Panc1 (cell line): ENCODE results near the gene EPHA6. TPM values are rescaled to one million over a fixed set of nuclear protein-coding genes. Genes with fewer than 3 reads are reported as not detected.

Experiments
- ATAC-seq: fragments of 200-7000 bp; cut with Tn5 transposase; 2 replicates; pipeline ENCODE4 v1.9.1; 2020; ENCODE audit warnings: mild to moderate bottlenecking, moderate library complexity
- BruUV-seq: library from RNA; stranded (reverse); fragments of 400-500 nt; replicated peaks from 2 replicates; lab custom pipeline; 2021; lab: Mats Ljungman, UMichigan
- CTCF ChIA-PET: fragments of 300-600 bp; sonication (Branson Sonifier 250); formaldehyde crosslinking; loops from one replicate; lab custom pipeline; 2022; ENCODE audit warnings: antibody characterized with exemption; lab: Charles Lee
- POLR2A ChIA-PET: fragments of 300-600 bp; sonication (Branson Sonifier 250); formaldehyde crosslinking; loops from one replicate; lab custom pipeline; 2022; ENCODE audit warnings: antibody characterized with exemption; lab: Charles Lee
- DNase-seq: peaks from one replicate; pipeline ENCODE4 v3.0.0-alpha.2; 2010; ENCODE audit warnings: low read depth, low spot score
- H3K27ac ChIP-seq: 2 replicates; pipeline ENCODE4 v1.5.1; 2011; ENCODE audit warnings: mild to moderate bottlenecking, low read length, inconsistent platforms
- H3K27me3 ChIP-seq: fragments of 200-500 bp; sonication (Bioruptor generic); 2 replicates; pipeline ENCODE4 v1.6.0; 2014; ENCODE audit warnings: low read length, inconsistent platforms; ENCODE audit not compliant: control insufficient read depth, insufficient read depth
- H3K36me3 ChIP-seq: fragments of 200-500 bp; sonication (Bioruptor generic); 2 replicates; pipeline ENCODE4 v1.5.1; 2014; ENCODE audit warnings: inconsistent platforms, mild to moderate bottlenecking, low read length, moderate library complexity; ENCODE audit not compliant: control insufficient read depth, insufficient read depth
- H3K4me1 ChIP-seq: 2 replicates; pipeline ENCODE4 v1.5.1; 2011; ENCODE audit warnings: inconsistent platforms, mild to moderate bottlenecking, low read length, moderate library complexity; ENCODE audit not compliant: control insufficient read depth, insufficient read depth
- H3K4me3 ChIP-seq, 2 experiments: 2 replicates each; pipeline ENCODE4 v1.5.1; 2011 to 2012; ENCODE audit warnings: low read depth in 2 of 2, low read length in 2 of 2, mild to moderate bottlenecking in 2 of 2, inconsistent platforms in 1 of 2, moderate library complexity in 1 of 2
- H3K9me3 ChIP-seq: fragments of 200-500 bp; sonication (Bioruptor generic); 2 replicates; pipeline ENCODE4 v1.5.1; 2014; ENCODE audit warnings: low read depth, mild to moderate bottlenecking, inconsistent platforms, low read length, moderate library complexity; ENCODE audit not compliant: control insufficient read depth, insufficient read depth
- CTCF ChIP-seq: fragments of 450-650 bp; IDR thresholded peaks from 2 replicates; pipeline ENCODE4 v1.5.1; 2017; ENCODE audit warnings: mild to moderate bottlenecking
- POLR2AphosphoS5 ChIP-seq: IDR thresholded peaks from 2 replicates; pipeline ENCODE4 v1.6.1; 2012; ENCODE audit warnings: mild to moderate bottlenecking, low read depth, low read length, moderate library complexity
- REST ChIP-seq, 2 experiments: IDR thresholded peaks; 2 replicates each; pipeline ENCODE4 v1.6.1; 2011 to 2012; ENCODE audit warnings: low read depth in 2 of 2, control low read depth in 1 of 2, low read length in 1 of 2, mild to moderate bottlenecking in 1 of 2, moderate library complexity in 1 of 2; ENCODE audit not compliant: insufficient read depth in 1 of 2
- SIN3A ChIP-seq: IDR thresholded peaks from 2 replicates; pipeline ENCODE4 v1.6.1; 2012; ENCODE audit warnings: low read depth, mild to moderate bottlenecking, low read length, moderate library complexity, borderline replicate concordance; ENCODE audit not compliant: insufficient read depth
- TCF7L2 ChIP-seq: IDR thresholded peaks from 2 replicates; pipeline ENCODE4 v1.6.1; 2011; ENCODE audit warnings: mild to moderate bottlenecking, low read depth, low read length, inconsistent platforms
- in situ Hi-C: cut with HindIII; loops from 2 replicates; pipeline ENCODE4 v1.10.0; 2016; ENCODE audit warnings: low sequenced_read_pairs, low pct_unique_long_range_greater_than_20kb
- intact Hi-C: fragments of 100-400 bp; cut with micrococcal nuclease; formaldehyde crosslinking; loops from one replicate; pipeline ENCODE4 v1.10.0; 2022; ENCODE audit not compliant: unreplicated experiment
- total RNA-seq: library from RNA; stranded (reverse); gene quantifications from one replicate; pipeline ENCODE4 v1.2.1, GENCODE V29; 2021; ENCODE audit not compliant: unreplicated experiment

Gene EPHA6
- total RNA-seq, 1 experiment from 2014 or later: 0.57 TPM

DNA sequence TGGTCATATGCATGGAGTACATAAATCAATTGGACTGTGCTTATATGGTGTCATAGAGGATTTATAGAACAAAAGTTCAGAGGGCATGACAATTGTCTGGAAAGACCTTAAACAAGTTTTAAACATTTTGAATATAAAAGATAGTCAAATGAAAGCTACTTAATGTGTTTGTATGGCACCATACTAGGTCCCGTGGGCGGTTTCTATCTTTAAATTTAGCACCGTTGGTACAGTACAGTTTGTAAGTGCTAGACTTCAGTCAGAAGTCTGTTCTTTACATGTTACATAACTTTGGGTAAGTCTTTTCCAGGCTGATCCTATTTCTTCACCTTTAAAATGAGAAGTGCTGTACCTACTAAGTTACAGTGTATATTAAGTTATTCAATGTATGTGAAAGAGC lies 576.8 kb downstream of the EPHA6 start:
- DNase-seq (no peak), ATAC-seq (no peak)
- intact Hi-C loops (no loop called here), in situ Hi-C loops (no loop called here)
- no peak for TF ChIP-seq POLR2AphosphoS5
- no peak for TF ChIP-seq CTCF
- no peak for TF ChIP-seq REST (IDR thresholded peaks at IDR 0.05; ENCODE audit: insufficient read depth in 1 of 2, low read depth in 2 of 2, low read length in 1 of 2)
- TF ChIP-seq SIN3A: no peak
- no peak for TF ChIP-seq TCF7L2
- BruUV-seq: no TSS peak
- Histone ChIP-seq H3K27ac (no peak overlapping the region), H3K4me3 (no peak overlapping the region), H3K36me3 (no peaks in the 10 kb centered on the region), H3K9me3 (no peaks in the 10 kb centered on the region; the same call in 1 of the 2 replicates), H3K27me3 (no peaks in the 10 kb centered on the region), H3K4me1 (no peaks in the 10 kb centered on the region)
- ChIA-PET CTCF (no interaction called here), POLR2A (no interaction called here)

DNA sequence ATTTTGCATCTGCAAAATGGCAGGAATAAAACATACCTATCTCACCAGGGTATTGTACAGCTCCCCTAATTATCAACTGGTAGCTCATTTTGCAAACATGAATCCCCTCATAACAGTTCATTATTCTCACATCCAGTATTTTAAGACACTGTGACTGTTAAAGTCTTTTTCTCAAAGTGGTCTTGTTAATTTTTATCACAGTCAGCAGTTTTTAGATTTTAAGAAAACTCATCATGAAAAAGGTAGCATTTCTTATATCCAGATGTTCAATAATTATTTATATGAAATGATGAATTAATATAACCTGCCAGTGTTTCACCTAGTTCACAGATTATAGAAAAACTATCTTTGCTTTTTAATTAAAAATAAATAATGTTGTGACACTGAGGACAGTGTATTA lies 595.2 kb downstream of the EPHA6 start:
- POLR2A ChIA-PET: no interaction called here

More for the DNA sequence above, 595.2 kb downstream of the EPHA6 start:
- no peaks in the 10 kb centered on the region for H3K4me1 ChIP-seq
- no peak for DNase-seq
- no peaks in the 10 kb centered on the region; the same call in 1 of the 2 replicates for H3K9me3 ChIP-seq
- H3K27me3 ChIP-seq: no peaks in the 10 kb centered on the region
- intact Hi-C loops (no loop called here), in situ Hi-C loops (no loop called here)
- TF ChIP-seq REST (IDR thresholded peaks at IDR 0.05; ENCODE audit: insufficient read depth in 1 of 2, low read depth in 2 of 2, low read length in 1 of 2) (no peak), TCF7L2 (no peak), SIN3A (no peak), POLR2AphosphoS5 (no peak), CTCF (no peak)
- no TSS peak for BruUV-seq
- no peak overlapping the region for H3K4me3 ChIP-seq
- CTCF ChIA-PET: no interaction called here
- no peak overlapping the region for H3K27ac ChIP-seq
- ATAC-seq: no peak
- H3K36me3 ChIP-seq: no peaks in the 10 kb centered on the region
